T-helper 1 cell treated with Interleukin-12 subunit alpha and Interleukin-12 subunit beta and Interleukin-4 antibody, amounts not matched to agents 30 μg/mL and 1 μg/mL, for 36 hours (primary cell): Measurements from ENCODE around the gene ANK3.

ENCODE experiments used
- H3K27ac Mint-ChIP-seq: one replicate; pipeline ENCODE4 v1.8.0; 2021; ENCODE audit warnings: mild to moderate bottlenecking, mixed read lengths
- H3K27me3 Mint-ChIP-seq: one replicate; pipeline ENCODE4 v1.8.0; 2021; ENCODE audit warnings: low read depth, mixed read lengths
- H3K36me3 Mint-ChIP-seq: one replicate; pipeline ENCODE4 v1.8.0; 2021; ENCODE audit warnings: low read depth, mixed read lengths
- H3K4me1 Mint-ChIP-seq: one replicate; pipeline ENCODE4 v1.8.0; 2021; ENCODE audit warnings: low read depth, mixed read lengths
- H3K4me3 Mint-ChIP-seq: one replicate; pipeline ENCODE4 v1.8.0; 2021; ENCODE audit warnings: mild to moderate bottlenecking, moderate library complexity, mixed read lengths
- H3K9me3 Mint-ChIP-seq: one replicate; pipeline ENCODE4 v1.8.0; 2021; ENCODE audit warnings: mixed read lengths

ANK3 gene

DNA sequence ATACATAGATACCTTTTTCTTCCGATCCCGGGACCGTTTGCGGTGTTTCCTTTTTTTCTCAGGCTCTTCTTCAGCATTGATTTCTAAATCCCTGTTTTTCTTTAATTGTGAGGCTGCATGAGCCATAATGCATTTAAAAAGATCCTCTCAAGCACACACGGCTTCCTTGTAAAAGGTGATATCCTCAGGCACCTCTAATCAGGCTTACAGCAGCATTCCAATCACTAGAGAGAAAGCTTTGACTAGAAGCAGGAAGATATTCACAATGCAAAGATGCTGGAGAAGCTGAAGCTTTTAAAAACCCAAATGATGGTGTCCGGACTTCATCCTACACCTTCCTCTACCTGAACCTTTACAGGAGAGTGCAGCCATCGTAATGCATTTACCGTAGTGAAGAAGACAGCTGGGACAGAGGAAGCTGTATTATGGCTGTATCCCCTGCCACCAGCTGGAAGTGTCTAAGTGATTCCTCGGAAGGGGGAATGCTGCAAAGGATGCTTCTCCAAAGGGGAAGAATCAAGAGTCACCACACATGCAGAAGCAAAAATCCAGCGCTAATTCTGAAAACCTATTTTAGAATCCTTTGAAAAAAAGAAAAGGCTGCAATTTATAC lies at the start of gene ANK3:
TSS of gene ANK3 (minus strand) at position 463 of the 613 bp plus-strand sequence. CDS start at position 126, 337 bp downstream.
- H3K27me3 Mint-ChIP-seq: no peaks in the 10 kb centered on the region
- peaks cover 10% of the 10 kb centered on the region for H3K4me1 Mint-ChIP-seq
- H3K9me3 Mint-ChIP-seq: no peaks in the 10 kb centered on the region
- H3K36me3 Mint-ChIP-seq: no peaks in the 10 kb centered on the region
- no peak within 1 kb of the TSS for H3K4me3 Mint-ChIP-seq
- H3K27ac Mint-ChIP-seq: no peak within 1 kb of the TSS

DNA sequence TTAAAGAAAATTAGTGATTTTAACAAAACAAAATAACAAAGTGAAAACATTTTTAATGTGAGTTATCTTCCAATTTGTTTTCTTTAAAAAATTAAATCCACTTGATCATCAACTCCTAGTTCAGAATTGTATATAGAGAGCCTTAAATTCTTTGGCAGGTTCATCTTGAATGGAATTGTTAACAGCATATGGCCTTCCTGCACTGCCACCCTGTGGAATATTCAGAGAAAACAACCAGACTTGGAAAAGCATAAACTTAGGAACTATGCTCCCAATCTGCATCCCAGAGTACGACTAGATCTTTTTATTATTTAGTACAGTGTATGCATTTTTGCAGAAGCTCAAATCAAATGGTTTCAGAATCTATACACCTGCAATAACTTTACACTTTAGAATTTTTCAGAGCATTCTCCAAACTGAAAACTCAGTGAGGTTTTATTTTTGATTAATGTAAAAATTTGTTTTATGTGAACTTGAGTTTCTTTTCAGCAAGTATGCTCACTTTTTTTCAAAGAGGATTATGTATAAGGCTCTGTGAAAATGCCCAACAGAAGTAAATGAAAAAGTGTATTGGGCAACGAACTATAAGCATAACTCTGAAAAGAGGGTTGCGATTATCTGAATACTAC lies 44.9 kb upstream of the ANK3 start:
- Mint-ChIP-seq H3K36me3 (no peaks in the 10 kb centered on the region), H3K4me1 (peaks cover 2% of the 10 kb centered on the region), H3K9me3 (no peaks in the 10 kb centered on the region), H3K27ac (no peak overlapping the region), H3K27me3 (no peaks in the 10 kb centered on the region), H3K4me3 (no peak overlapping the region)

DNA sequence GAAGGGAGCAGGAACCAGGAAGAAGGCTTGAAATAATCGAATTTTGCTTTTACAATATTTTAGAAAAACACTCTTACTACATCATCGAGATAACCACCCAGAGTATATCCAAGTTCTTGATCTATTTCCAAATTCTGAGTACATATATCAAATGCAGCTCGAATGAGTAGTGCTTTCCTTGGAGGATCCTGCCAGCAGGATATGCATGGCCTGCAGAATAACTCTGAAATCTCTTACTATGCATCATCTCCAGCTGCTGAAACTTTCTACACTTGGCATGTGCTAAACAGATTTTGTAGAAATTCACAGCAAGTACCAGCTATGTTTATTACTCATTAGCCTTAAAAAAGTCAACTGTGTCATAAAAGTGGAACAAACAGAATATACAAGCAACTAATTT lies 44.0 kb upstream of the ANK3 start:
- Mint-ChIP-seq H3K36me3 (no peaks in the 10 kb centered on the region), H3K4me3 (no peak overlapping the region), H3K9me3 (no peaks in the 10 kb centered on the region), H3K4me1 (peaks cover 4% of the 10 kb centered on the region), H3K27me3 (no peaks in the 10 kb centered on the region), H3K27ac (no peak overlapping the region)

DNA sequence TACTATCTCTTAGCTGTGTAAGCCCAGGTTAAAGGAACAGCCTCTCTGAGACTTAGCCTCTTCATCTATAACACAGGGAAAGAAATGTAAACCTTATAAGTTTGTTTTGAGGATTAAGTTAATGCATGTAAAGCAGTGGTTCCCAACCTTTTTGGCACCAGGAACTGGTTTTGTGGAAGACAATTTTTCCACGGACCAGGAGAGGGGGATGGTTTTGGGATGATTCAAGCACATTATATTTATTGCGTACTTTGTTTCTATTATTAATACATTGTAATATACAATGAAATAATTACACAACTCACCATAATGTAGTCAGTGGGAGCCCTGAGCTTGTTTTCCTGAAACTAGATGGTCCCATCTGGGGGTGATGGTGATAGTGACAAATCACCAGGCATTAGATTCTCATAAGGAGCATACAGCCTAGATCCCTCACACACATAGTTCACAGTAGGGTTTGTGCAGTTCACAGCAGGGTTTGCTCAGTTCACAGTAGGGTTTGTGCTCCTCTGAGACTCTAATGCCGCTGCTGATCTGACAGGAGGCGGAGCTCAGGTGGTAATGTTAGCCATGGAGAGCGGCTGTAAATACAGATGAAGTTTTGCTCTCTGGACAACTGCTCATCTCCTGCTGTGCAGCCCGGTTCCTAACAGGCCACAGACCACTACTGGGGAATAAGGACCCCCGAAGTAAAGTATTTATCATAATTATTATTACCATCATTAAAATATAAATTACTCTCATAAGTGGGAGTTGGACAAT lies 41.3 kb upstream of the ANK3 start:
- Mint-ChIP-seq H3K27ac (no peak overlapping the region), H3K36me3 (peaks cover 5% of the 10 kb centered on the region)

DNA sequence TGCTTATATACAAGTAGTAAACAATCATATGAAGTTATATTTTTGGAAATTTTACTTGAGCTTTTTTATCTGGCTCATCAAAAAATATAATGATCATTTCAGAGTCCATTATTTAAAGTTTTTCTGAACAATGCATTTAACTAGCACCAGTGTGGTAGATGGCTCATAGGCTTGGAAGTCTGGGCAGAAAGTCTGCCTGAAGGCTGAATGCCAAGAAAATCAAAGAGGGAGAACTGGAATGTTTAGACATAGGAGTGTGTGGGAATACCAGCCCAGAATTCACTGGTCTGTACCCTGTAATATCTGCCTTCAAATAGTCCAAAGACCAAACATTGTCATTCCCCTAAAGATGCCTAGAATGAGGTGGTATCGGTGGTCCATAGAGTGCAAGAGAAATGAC lies 40.3 kb upstream of the ANK3 start:
- Mint-ChIP-seq H3K4me1 (peaks cover 6% of the 10 kb centered on the region), H3K27ac (no peak overlapping the region), H3K36me3 (peaks cover 5% of the 10 kb centered on the region), H3K27me3 (no peaks in the 10 kb centered on the region), H3K9me3 (no peaks in the 10 kb centered on the region), H3K4me3 (no peak overlapping the region)

More for the DNA sequence above, 41.3 kb upstream of the ANK3 start:
- Mint-ChIP-seq H3K27me3 (no peaks in the 10 kb centered on the region), H3K4me3 (no peak overlapping the region), H3K9me3 (no peaks in the 10 kb centered on the region), H3K4me1 (peaks cover 6% of the 10 kb centered on the region)

DNA sequence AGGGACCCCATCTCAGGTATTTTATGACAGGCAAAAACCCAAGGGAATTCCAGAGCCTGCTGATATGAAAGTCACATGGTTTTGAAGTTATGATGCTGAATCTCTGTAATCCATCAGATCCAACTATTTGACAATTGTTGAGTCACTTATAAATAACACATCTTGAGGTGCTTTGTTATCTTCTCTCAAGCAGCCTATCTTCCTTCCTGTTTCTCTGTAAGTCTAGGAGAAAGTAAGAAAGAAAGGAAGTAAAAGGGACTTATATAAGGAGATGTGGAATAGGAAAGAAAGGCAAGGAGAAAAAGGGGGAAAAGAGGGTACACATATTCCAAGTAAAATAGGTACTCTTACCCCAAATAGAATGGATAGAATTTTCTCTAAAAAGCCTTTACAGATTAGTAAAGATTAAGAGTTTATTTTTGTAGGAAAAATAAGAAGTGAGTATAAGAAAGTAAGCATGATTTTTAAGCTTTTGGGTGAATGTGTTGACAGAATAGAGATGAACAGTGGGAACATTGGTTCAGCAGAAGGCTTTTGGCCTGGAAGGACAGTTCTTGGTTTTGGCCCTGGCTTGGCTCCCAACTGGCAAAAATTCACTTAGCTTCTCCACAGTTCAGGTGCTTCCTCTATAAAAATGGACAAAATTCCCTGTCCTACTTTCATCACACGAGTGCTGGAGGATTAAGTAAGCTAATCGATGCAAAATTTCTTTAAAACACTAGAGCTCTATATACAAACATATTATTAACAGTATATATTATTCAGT lies 39.6 kb upstream of the ANK3 start:
- Mint-ChIP-seq H3K36me3 (peaks cover 5% of the 10 kb centered on the region), H3K27ac (no peak overlapping the region), H3K9me3 (no peaks in the 10 kb centered on the region), H3K4me1 (peaks cover 6% of the 10 kb centered on the region), H3K27me3 (no peaks in the 10 kb centered on the region), H3K4me3 (no peak overlapping the region)

DNA sequence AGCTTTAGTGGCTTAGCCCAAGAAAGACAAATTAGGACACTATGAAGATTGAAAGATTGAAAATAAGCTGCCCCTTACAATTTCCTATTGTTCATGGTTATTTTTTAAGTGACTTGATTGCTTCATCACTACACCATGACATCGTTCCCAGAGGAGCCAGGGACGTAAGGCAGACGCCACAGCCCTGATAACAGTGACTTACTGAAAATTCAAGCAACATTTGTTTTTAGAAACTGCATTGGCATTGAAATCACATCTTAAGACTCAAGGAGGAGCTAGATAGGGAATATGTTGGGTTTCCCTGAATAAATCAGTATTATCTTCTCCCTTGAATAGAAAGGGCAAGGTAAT lies 38.7 kb upstream of the ANK3 start:
- peaks cover 6% of the 10 kb centered on the region for H3K4me1 Mint-ChIP-seq
- H3K27ac Mint-ChIP-seq: no peak overlapping the region
- no peaks in the 10 kb centered on the region for H3K27me3 Mint-ChIP-seq

DNA sequence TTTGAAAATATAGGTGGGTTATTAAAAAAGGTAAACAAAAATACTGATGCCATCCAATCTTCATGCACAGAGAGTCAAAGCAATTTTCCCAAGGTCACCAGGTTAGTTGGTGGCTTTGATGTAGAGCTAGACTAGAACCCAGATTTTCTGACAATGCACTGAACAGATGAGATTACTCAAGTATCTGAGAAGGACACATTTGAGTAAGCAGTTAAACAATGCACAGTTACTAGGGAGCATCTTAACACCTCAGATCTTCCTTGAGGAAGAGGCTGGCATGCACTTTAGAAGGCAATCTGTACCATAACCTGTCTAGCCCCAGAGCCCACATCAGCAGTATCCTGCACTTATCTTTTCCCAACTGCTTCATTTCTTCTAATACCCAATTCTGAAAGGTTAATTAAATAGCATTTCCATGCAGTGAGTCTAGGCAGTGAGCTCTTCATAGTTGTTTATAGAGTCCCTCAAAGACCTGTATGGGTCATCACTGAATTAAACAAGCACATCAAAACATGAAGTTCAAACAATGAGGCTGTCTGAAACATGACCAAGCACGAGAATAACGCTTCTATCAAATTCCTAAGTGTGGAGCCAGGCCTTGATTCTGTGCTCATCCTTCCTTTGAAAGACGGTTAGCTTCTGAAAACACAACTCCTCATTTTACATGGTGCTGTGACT lies 38.2 kb upstream of the ANK3 start:
- H3K4me1 Mint-ChIP-seq: peaks cover 6% of the 10 kb centered on the region
- H3K27me3 Mint-ChIP-seq: no peaks in the 10 kb centered on the region
- H3K9me3 Mint-ChIP-seq: no peaks in the 10 kb centered on the region
- H3K36me3 Mint-ChIP-seq: peaks cover 5% of the 10 kb centered on the region
- no peak overlapping the region for H3K4me3 Mint-ChIP-seq
- no peak overlapping the region for H3K27ac Mint-ChIP-seq

More for the DNA sequence above, 38.7 kb upstream of the ANK3 start:
- H3K9me3 Mint-ChIP-seq: no peaks in the 10 kb centered on the region
- peaks cover 5% of the 10 kb centered on the region for H3K36me3 Mint-ChIP-seq
- no peak overlapping the region for H3K4me3 Mint-ChIP-seq

DNA sequence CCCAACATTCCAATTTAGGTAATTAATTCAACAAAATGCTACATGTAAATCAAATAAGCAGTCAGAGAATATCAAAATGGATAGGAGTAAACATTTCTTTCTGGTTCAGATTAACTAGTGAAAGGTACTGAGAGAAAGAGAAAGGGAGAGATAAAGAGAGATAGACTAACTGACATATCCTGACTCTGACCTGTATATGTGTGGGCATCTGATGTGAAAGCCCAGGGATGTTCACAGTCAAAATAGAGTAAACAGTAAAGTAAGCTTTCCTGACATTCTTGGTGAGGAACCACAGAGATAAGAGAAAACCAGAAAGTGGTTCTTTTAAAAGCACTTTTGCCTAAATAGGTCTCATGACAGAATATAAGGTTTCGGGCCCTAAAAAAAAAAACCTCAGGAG lies 37.5 kb upstream of the ANK3 start:
- H3K4me3 Mint-ChIP-seq: no peak overlapping the region
- H3K9me3 Mint-ChIP-seq: no peaks in the 10 kb centered on the region
- no peaks in the 10 kb centered on the region for H3K27me3 Mint-ChIP-seq
- H3K27ac Mint-ChIP-seq: no peak overlapping the region
- peaks cover 5% of the 10 kb centered on the region for H3K36me3 Mint-ChIP-seq
- H3K4me1 Mint-ChIP-seq: peaks cover 6% of the 10 kb centered on the region

DNA sequence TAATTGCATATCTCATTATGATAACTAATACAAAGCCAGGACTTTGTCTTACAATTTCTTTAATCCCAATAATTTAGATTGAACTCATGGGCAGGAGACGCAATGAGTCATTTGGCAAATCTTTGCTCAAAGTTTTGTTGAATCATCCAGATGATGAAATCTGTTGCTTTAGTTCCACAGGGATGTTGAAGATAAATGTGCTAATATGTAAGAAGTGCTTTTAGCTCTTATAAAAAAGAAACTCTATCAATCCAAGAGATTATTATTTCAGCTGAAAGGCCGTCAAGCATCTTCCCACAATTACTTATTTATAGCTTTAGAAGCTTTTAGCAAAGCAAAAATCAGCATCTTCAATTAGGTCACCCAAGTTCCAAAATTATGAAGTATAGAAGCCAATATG lies 36.8 kb upstream of the ANK3 start:
- H3K4me1 Mint-ChIP-seq: peaks cover 4% of the 10 kb centered on the region
- no peaks in the 10 kb centered on the region for H3K9me3 Mint-ChIP-seq
- H3K27me3 Mint-ChIP-seq: no peaks in the 10 kb centered on the region

DNA sequence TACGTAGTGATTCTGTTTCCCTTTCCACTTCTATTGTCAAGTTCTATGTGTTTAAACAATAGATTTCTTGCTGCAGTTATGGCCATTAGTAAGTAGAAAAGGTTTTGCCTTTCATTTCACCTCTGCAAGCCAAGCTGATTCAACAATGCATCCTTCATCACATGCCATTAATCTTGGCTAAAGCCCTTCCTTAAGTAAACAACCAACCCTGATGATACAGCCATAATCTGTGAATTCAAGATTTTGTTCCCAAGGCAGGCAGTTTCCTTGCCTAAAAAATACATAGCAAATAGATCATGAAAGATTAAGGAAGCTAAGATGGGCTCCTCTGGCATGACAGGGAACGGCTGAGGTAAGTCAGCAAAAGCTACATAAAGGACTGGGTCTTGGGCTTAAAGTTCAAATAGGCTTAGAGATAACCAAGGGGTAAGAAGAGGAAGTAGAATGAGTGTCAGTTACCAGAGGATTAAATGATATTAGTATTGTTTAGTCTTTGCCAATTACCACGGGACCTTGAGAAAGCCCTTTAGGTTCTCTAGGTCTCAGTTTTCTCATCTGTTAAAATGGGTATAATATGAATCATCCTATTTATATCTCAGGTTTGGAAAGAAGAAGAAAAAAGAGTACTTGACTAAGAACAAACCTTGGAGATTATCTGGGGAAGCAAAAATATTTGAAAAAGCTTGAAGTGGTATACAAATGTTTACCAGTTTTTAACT lies 35.9 kb upstream of the ANK3 start:
- Mint-ChIP-seq H3K36me3 (peaks cover 5% of the 10 kb centered on the region), H3K27me3 (no peaks in the 10 kb centered on the region), H3K4me1 (peaks cover 4% of the 10 kb centered on the region), H3K9me3 (no peaks in the 10 kb centered on the region), H3K4me3 (no peak overlapping the region), H3K27ac (no peak overlapping the region)

More for the DNA sequence above, 36.8 kb upstream of the ANK3 start:
- Mint-ChIP-seq H3K27ac (no peak overlapping the region), H3K36me3 (peaks cover 5% of the 10 kb centered on the region), H3K4me3 (no peak overlapping the region)

DNA sequence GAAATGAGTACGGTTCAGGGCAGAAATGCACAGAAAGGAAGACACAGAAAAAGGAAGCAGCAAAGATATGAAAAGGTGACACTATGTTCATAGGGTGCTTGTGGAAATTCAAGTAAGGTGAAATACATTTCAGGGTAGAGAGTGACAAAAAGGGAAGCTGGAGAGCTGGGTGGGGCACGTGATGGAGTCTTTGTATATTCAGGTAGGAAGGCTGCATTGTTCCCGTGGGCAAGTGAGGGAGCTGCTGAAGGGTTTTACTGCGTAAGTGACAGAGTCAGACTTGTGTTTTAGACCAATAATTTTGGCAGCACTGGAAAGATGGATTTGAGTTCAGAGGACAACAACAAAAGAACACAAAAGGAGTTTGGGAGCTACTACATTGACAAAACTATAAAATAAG lies 35.3 kb upstream of the ANK3 start:
- H3K27ac Mint-ChIP-seq: no peak overlapping the region

DNA sequence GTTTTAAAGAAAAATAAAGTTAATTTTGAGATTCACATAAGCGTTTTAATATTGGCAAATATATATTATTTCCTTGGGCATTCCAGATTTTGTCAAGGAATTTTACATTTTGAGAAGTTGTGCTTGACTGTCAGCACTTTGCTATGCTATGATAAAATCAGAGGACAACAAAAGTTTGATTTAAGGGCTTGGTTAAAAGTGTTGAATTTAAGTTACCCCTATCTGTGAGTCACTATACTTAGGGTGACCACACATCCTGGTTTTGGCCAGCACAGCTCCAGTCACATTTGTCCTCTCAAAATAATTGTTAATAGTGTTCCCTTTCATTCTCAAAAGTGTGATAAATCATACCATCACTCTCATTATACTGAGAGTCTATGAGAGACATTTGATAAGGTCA lies 34.2 kb upstream of the ANK3 start:
- no peak overlapping the region for H3K4me3 Mint-ChIP-seq
- no peaks in the 10 kb centered on the region for H3K9me3 Mint-ChIP-seq
- H3K4me1 Mint-ChIP-seq: peaks cover 2% of the 10 kb centered on the region
- H3K36me3 Mint-ChIP-seq: peaks cover 5% of the 10 kb centered on the region
- no peaks in the 10 kb centered on the region for H3K27me3 Mint-ChIP-seq
- no peak overlapping the region for H3K27ac Mint-ChIP-seq

More for the DNA sequence above, 35.3 kb upstream of the ANK3 start:
- Mint-ChIP-seq H3K36me3 (peaks cover 5% of the 10 kb centered on the region), H3K4me1 (peaks cover 4% of the 10 kb centered on the region), H3K27me3 (no peaks in the 10 kb centered on the region), H3K9me3 (no peaks in the 10 kb centered on the region), H3K4me3 (no peak overlapping the region)

DNA sequence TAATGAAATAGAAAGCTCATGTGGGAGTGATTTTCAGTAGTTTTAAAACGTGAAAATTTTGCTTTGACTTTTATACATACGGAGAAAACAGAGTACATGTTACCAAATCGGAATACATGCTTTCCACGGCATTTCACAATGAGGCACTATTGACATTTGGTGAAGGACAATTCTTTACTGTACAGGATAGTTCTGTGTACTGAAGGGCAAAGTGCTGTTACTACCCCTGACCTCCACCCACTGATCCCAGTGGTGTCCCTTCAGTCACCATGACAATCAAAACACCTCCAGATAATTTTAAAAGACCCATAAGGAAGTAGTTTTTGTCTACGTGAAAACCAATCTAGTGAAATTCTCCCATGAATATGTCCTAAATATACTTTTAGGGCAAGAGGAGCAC lies 33.1 kb upstream of the ANK3 start:
- Mint-ChIP-seq H3K27me3 (no peaks in the 10 kb centered on the region), H3K27ac (no peak overlapping the region), H3K4me1 (peaks cover 2% of the 10 kb centered on the region), H3K36me3 (peaks cover 5% of the 10 kb centered on the region), H3K9me3 (no peaks in the 10 kb centered on the region), H3K4me3 (no peak overlapping the region)
